Endothelial cell of umbilical vein (primary cell): ENCODE measurements around the gene CCDC167. TPM values are rescaled to one million over a fixed set of nuclear protein-coding genes. Genes with fewer than 3 reads are reported as not detected.

ENCODE experiments used
- BruUV-seq: library from RNA; stranded (reverse); fragments of 400-500 nt; replicated peaks from 2 replicates; lab custom pipeline; 2021; lab: Mats Ljungman, UMichigan
- CTCF ChIA-PET: fragments of 300-600, 350-600 bp; sonication (Branson Sonifier 250); formaldehyde crosslinking; loops from one replicate; lab custom pipeline; 2021; ENCODE audit warnings: antibody characterized with exemption, inconsistent platforms; lab: Charles Lee
- POLR2A ChIA-PET: fragments of 300-600, 350-600 bp; sonication (Branson Sonifier 250); formaldehyde crosslinking; loops from one replicate; lab custom pipeline; 2021; ENCODE audit warnings: antibody characterized with exemption, inconsistent platforms; lab: Charles Lee
- DNase-seq: peaks from one replicate; pipeline ENCODE4 v3.0.0-alpha.2; 2011; ENCODE audit warnings: low read depth, low spot score
- FAIRE-seq: peaks from 2 replicates; lab custom pipeline; 2011; peaks lifted over from hg19 to GRCh38; lab: Jason Lieb, UNC
- H2AFZ ChIP-seq: 2 replicates; pipeline ENCODE4 v1.6.0; 2012; ENCODE audit warnings: low read depth, low read length, control low read depth, inconsistent platforms
- H3K27ac ChIP-seq: 2 replicates; pipeline ENCODE4 v1.5.1; 2011; ENCODE audit warnings: low read depth, mild to moderate bottlenecking, control low read depth, low read length, moderate library complexity; ENCODE audit not compliant: insufficient read depth
- H3K27me3 ChIP-seq, 2 experiments: 2 replicates each; pipeline versions ENCODE4 v1.6.0 to v1.6.1; 2011; ENCODE audit warnings: low read length in 2 of 2, mixed read lengths in 1 of 2; ENCODE audit not compliant: control insufficient read depth in 2 of 2, insufficient read depth in 2 of 2
- H3K36me3 ChIP-seq, 2 experiments: 2 replicates in 1 of 2; 3 replicates in 1 of 2; pipeline ENCODE4 v1.5.1; 2011; ENCODE audit warnings: low read length in 2 of 2, mild to moderate bottlenecking in 1 of 2, moderate library complexity in 1 of 2; ENCODE audit not compliant: control insufficient read depth in 2 of 2, insufficient read depth in 2 of 2; ENCODE audit errors: extremely low read depth in 1 of 2
- H3K4me1 ChIP-seq: 3 replicates; pipeline ENCODE4 v1.5.1; 2011; ENCODE audit warnings: mild to moderate bottlenecking, low read length; ENCODE audit not compliant: control insufficient read depth, insufficient read depth; ENCODE audit errors: extremely low read depth
- H3K4me2 ChIP-seq: 2 replicates; pipeline ENCODE4 v1.6.1; 2011; ENCODE audit warnings: low read length, control low read depth, mixed read lengths; ENCODE audit not compliant: insufficient read depth
- H3K4me3 ChIP-seq, 3 experiments: fragments of 200-600 bp in 1 of 3; sonication (generic), shearing (Covaris generic) in 1 of 3; replicated peaks in 1 of 3; 2 replicates each; pipeline ENCODE4 v1.5.1; 2011 to 2016; ENCODE audit warnings: control low read depth in 3 of 3, low read length in 3 of 3, mild to moderate bottlenecking in 2 of 3, inconsistent platforms in 1 of 3, low read depth in 1 of 3, moderate library complexity in 1 of 3; ENCODE audit not compliant: insufficient read depth in 1 of 3
- H3K79me2 ChIP-seq: 2 replicates; pipeline ENCODE4 v1.6.0; 2012; ENCODE audit warnings: low read length, inconsistent platforms; ENCODE audit not compliant: control insufficient read depth, insufficient read depth
- H3K9ac ChIP-seq: replicated peaks from 2 replicates; pipeline ENCODE3; 2011; ENCODE audit warnings: low read length, control low read depth; ENCODE audit not compliant: insufficient read depth; ENCODE audit errors: extremely low read depth
- H3K9me1 ChIP-seq: replicated peaks from 3 replicates; pipeline ENCODE4 v1.6.0; 2011; ENCODE audit warnings: mild to moderate bottlenecking, low read length; ENCODE audit not compliant: control insufficient read depth, insufficient read depth; ENCODE audit errors: extremely low read depth
- H3K9me3 ChIP-seq: replicated peaks from 2 replicates; pipeline ENCODE4 v1.5.1; 2012; ENCODE audit warnings: low read length, inconsistent platforms; ENCODE audit not compliant: control insufficient read depth, insufficient read depth
- H4K20me1 ChIP-seq: replicated peaks from 2 replicates; pipeline ENCODE3; 2011; ENCODE audit warnings: mild to moderate bottlenecking, low read length; ENCODE audit not compliant: control insufficient read depth, insufficient read depth; ENCODE audit errors: extremely low read depth
- CTCF ChIP-seq, 2 donors: IDR thresholded peaks; 1 replicate in 1 of 2; 2 replicates in 1 of 2; pipeline ENCODE4 v1.5.1; 2011; ENCODE audit warnings: low read length in 2 of 2, mild to moderate bottlenecking in 2 of 2, moderate library complexity in 2 of 2, control low read depth in 1 of 2, inconsistent platforms in 1 of 2, low read depth in 1 of 2; ENCODE audit not compliant: insufficient read depth in 1 of 2; ENCODE audit errors: extremely low read depth in 1 of 2
- EZH2 ChIP-seq: IDR thresholded peaks from 2 replicates; pipeline ENCODE4 v1.6.1; 2012; ENCODE audit warnings: borderline replicate concordance, low read depth, mild to moderate bottlenecking, moderate library complexity, low read length, inconsistent platforms; ENCODE audit not compliant: severe bottlenecking
- FOS ChIP-seq: IDR thresholded peaks from 2 replicates; pipeline ENCODE4 v1.6.1; 2011; ENCODE audit warnings: mild to moderate bottlenecking, low read length, moderate library complexity, borderline replicate concordance; ENCODE audit not compliant: insufficient read depth
- GATA2 ChIP-seq: IDR thresholded peaks from 2 replicates; pipeline ENCODE4 v1.7.0; 2011; ENCODE audit warnings: low read depth, mild to moderate bottlenecking, moderate library complexity, mixed read lengths, low read length; ENCODE audit not compliant: insufficient read length, insufficient read depth
- JUN ChIP-seq: IDR thresholded peaks from 2 replicates; pipeline ENCODE4 v1.6.1; 2011; ENCODE audit warnings: borderline replicate concordance, low read depth; ENCODE audit not compliant: insufficient read length, insufficient read depth
- MAX ChIP-seq: IDR thresholded peaks from 2 replicates; pipeline ENCODE4 v1.6.1; 2011; ENCODE audit not compliant: insufficient read depth, insufficient read length
- MYC ChIP-seq: IDR thresholded peaks from one replicate; pipeline ENCODE4 v1.6.1; 2011; ENCODE audit warnings: mild to moderate bottlenecking, low read depth, low read length
- POLR2A ChIP-seq: IDR thresholded peaks from 2 replicates; pipeline ENCODE4 v1.6.1; 2012; ENCODE audit warnings: low read depth, mild to moderate bottlenecking, control low read depth, low read length
- POLR2AphosphoS5 ChIP-seq: IDR thresholded peaks from 2 replicates; pipeline ENCODE4 v1.6.1; 2012; ENCODE audit warnings: low read depth, mild to moderate bottlenecking, control low read depth, low read length, moderate library complexity; ENCODE audit not compliant: insufficient read depth
- dilution Hi-C: fragments of 300-500 bp; cut with MboI; formaldehyde crosslinking; loops from one replicate; pipeline ENCODE4 v1.15.0; 2019; ENCODE audit warnings: low sequenced_read_pairs; ENCODE audit not compliant: extremely low pct_ligation_motif_present
- intact Hi-C: fragments of 100-400 bp; cut with micrococcal nuclease; formaldehyde crosslinking; loops from one replicate; pipeline ENCODE4 v1.10.0; 2022
- polyA plus RNA-seq, 4 experiments: library from polyadenylated mRNA; depleted of rRNA in 3 of 4; stranded (reverse) in 3 of 4; unstranded in 1 of 4; fragments of >200 nt; gene quantifications; 2 replicates each; pipeline versions ENCODE4 v1.2.1 to v1.2.3, GENCODE V29; 2011 to 2012; ENCODE audit warnings: missing spikeins in 1 of 4
- total RNA-seq: library from RNA; stranded (reverse); gene quantifications from 2 replicates; pipeline ENCODE4 v1.2.3, GENCODE V29; 2021

The CCDC167 gene
- total and polyA plus RNA-seq, 2 donors (not counting 3 experiments of a cell fraction or from before 2014, with no cell fraction given), result 46.6 to 105 TPM

- CTCF ChIA-PET, result interaction anchor here (2.2 kb wide), 1 partner anchor 79 kb away, joined by 25 read pairs; no protein-coding TSS in a partner anchor
- no peaks in the 10 kb centered on the region for H3K4me1 ChIP-seq
- DNase-seq (no peak), FAIRE-seq (no peak)
- TF ChIP-seq POLR2AphosphoS5 (no peak), JUN (no peak), POLR2A (no peak), GATA2 (no peak), CTCF (IDR thresholded peaks at IDR 0.05; ENCODE audit: extremely low read depth in 1 of 2, insufficient read depth in 1 of 2, low read depth in 1 of 2, low read length in 2 of 2) (no peak), MAX (no peak), FOS (no peak), EZH2 (no peak), MYC (no peak)
- no peak overlapping the region for H2AFZ ChIP-seq
- no peaks in the 10 kb centered on the region for H4K20me1 ChIP-seq
- H3K9ac ChIP-seq, result no peak overlapping the region
- H3K27me3 ChIP-seq, result no peaks in the 10 kb centered on the region
- intact Hi-C loops (no loop called here), dilution Hi-C loops (no loop called here)
- H3K9me1 ChIP-seq, result no peaks in the 10 kb centered on the region
- BruUV-seq, result no TSS peak
- peaks cover 0 to 6% of the 10 kb centered on the region in 2 experiments for H3K36me3 ChIP-seq
- no peak overlapping the region for H3K4me2 ChIP-seq
- POLR2A ChIA-PET, result no interaction called here
- H3K9me3 ChIP-seq, result no peaks in the 10 kb centered on the region
- no peak overlapping the region for H3K4me3 ChIP-seq
- no peak overlapping the region for H3K27ac ChIP-seq
- no peaks in the 10 kb centered on the region for H3K79me2 ChIP-seq
Measured at GRCh38 chr6:37486121-37486839, 13.4 kb downstream of the CCDC167 start.
